ENCODE results near the gene FHOD3. TPM values are rescaled to one million over a fixed set of nuclear protein-coding genes. Genes with fewer than 3 reads are reported as not detected.

Gene FHOD3
- total and polyA plus RNA-seq, 2 experiments from 2014 or later: 2.7 to 8.7 TPM

DNA sequence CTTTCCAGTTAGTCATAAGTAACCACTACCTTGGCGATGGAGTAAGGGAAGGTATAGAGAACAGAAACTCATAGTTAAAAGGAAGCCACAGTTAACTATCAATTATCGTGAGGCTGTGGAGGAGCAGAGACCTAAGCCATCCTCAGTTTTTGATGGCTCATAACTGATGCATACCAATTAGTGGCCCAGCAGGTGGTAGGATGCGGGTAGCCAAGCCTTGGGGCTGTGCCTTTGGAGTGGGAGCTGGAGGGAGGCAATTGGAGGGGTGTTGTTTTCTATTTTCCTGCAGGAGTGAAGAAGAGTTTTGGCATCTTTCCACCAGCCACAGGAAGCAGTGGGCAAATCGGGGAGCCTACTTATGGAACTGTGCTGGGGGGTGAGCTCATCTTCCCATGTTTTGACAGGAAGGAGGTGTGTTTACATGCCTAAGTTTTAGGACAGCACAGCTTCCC lies 336.5 kb downstream of the FHOD3 start (continued):
- no peak for TF ChIP-seq ZNF114 (CRISPR knock-in tag; IDR thresholded peaks at IDR 0.05)
- TF ChIP-seq ETS1 (IDR thresholded peaks at IDR 0.05): no peak
- TF ChIP-seq JUNB (IDR thresholded peaks at IDR 0.05; ENCODE audit: unreplicated experiment): no peak
- TF ChIP-seq NANOG (IDR thresholded peaks at IDR 0.05; ENCODE audit: borderline replicate concordance): no peak
- no peak for TF ChIP-seq EZH2phosphoT487 (IDR thresholded peaks at IDR 0.05; ENCODE audit: unreplicated experiment)
- TF ChIP-seq ZNF462 (CRISPR knock-in tag; IDR thresholded peaks at IDR 0.05): no peak

GRCh38 chr18:36634573-36635216 lies 337.2 kb downstream of the FHOD3 start:
- no peak overlapping the region for H3K27ac Mint-ChIP-seq
- no peaks in the 10 kb centered on the region for H3K79me2 ChIP-seq (replicated peaks; ENCODE audit: insufficient read depth)
- no peaks in the 10 kb centered on the region for H3K36me3 ChIP-seq (ENCODE audit: insufficient read depth)
- DNase-seq (ENCODE audit: low spot score) (no peak), ATAC-seq (peak; percentile 28; the same call in 2 of the 3 replicates)
- H3K27me3 Mint-ChIP-seq (ENCODE audit: insufficient read depth, low read depth, poor library complexity): no peaks in the 10 kb centered on the region
- no peak overlapping the region for H3K4me3 ChIP-seq
- H2AFZ ChIP-seq: no peak overlapping the region
- H3K4me2 ChIP-seq: 0 out of 2 replicates have a peak overlapping the region, but pooled peaks have one; percentile 42
- no peaks in the 10 kb centered on the region for H3F3A ChIP-seq (replicated peaks; ENCODE audit: low read depth)
- H3K4me1 ChIP-seq (ENCODE audit: insufficient read depth): peaks cover 12% of the 10 kb centered on the region; the same call in 1 of the 2 replicates
- H3K4me1 Mint-ChIP-seq: peaks cover 21% of the 10 kb centered on the region
- H3K9me3 Mint-ChIP-seq: no peaks in the 10 kb centered on the region
- H4K20me1 ChIP-seq (replicated peaks; ENCODE audit: insufficient read depth): no peaks in the 10 kb centered on the region
- no peak overlapping the region for H3K27ac ChIP-seq (ENCODE audit: low read depth)
- H3K9me2 ChIP-seq (ENCODE audit: insufficient read depth): no peaks in the 10 kb centered on the region
- H3K27me3 ChIP-seq (ENCODE audit: insufficient read depth): no peaks in the 10 kb centered on the region
- no peaks in the 10 kb centered on the region for H3K36me3 Mint-ChIP-seq (ENCODE audit: low read depth)
- no peak overlapping the region for H3K4me3 Mint-ChIP-seq
- TF ChIP-seq POLR2AphosphoS5 (IDR thresholded peaks at IDR 0.05; ENCODE audit: low read depth) (no peak), ETS1 (IDR thresholded peaks at IDR 0.05) (no peak)
